Fibroblast of mammary gland (primary cell): ENCODE measurements around the gene EIF3I.
A peak's percentile ranks its signal among the peaks of the same experiment; 100 is the strongest.
"Not testable (repeated sequence)": the region's sequence is repeated elsewhere in the genome, so short reads cannot be mapped to it uniquely, and the experiment has no call there.

Experiments
- DNase-seq: peaks from one replicate; pipeline ENCODE4 v3.0.0-alpha.2; 2010; ENCODE audit warnings: low read depth
- H3K4me3 ChIP-seq: 2 replicates; pipeline ENCODE4 v1.5.1; 2011; ENCODE audit warnings: low read depth, mild to moderate bottlenecking, low read length, moderate library complexity; ENCODE audit not compliant: control insufficient read depth
- CTCF ChIP-seq: conservative IDR thresholded peaks from 2 replicates; pipeline ENCODE4 v1.5.1; 2011; ENCODE audit warnings: low read depth, low read length, inconsistent platforms; ENCODE audit not compliant: control insufficient read depth, insufficient read depth

The EIF3I gene

GRCh38 chr1:32255072-32256071 is 33.2 kb downstream of the EIF3I start:
- no peak for TF ChIP-seq CTCF
- no peak overlapping the region for H3K4me3 ChIP-seq
- no peak for DNase-seq

DNA sequence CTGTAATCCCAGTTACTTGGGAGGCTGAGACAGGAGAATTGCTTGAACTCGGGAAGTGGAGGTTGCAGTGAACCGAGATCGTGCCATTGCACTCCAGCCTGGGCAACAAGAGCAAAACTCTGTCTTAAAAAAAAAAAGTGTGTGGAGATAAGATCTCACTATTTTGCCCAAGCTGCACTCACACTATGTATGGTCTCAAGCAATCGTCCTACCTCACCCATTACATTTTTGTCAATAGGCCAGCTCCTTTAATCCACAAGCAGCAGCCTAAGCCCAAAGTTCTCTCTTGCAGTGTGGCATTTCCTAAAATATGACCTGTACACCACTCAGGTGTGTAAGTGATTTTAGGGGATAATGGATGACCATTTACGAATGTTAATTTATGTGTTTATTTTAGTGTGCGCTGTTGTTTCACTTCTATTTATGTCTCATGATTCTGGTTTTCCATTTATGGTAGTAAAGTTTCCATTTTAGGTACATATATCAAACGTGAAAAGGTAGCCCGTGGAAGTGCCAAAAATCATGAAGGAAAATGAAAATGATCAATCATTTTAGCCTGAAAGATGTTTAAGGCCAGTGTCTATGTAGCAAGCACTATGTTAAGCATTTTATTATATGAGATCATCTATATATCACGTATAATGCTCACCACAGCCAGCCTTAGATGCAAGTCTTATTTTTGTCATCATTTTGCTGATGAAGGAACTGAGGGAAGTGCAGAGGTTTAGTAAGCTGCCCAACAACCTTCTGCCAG is 34.4 kb downstream of the EIF3I start:
- TF ChIP-seq CTCF: no peak

GRCh38 chr1:32257227-32257508 is 35.0 kb downstream of the EIF3I start:
- no peak for TF ChIP-seq CTCF
- no peak overlapping the region for H3K4me3 ChIP-seq
- no peak for DNase-seq

More for the DNA sequence above, 34.4 kb downstream of the EIF3I start:
- no peak overlapping the region for H3K4me3 ChIP-seq
- no peak for DNase-seq

DNA sequence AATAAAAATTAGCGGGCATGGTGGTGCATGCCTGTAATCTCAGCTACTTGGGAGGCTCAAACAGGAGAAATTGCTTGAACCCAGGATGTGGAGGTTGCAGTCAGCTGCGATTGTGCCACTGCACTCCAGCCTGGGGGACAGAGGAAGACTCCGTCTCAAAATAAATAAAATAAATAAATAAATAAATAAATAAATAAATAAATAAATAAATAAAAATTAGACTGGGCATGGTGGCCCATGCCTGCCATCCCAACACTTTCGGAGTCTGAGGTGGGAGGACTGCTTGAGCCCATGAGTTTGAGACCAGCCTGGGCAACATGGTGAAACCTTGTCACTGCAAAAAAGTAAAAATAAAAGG is 41.0 kb downstream of the EIF3I start:
- not testable (repeated sequence) for DNase-seq, H3K4me3 ChIP-seq

DNA sequence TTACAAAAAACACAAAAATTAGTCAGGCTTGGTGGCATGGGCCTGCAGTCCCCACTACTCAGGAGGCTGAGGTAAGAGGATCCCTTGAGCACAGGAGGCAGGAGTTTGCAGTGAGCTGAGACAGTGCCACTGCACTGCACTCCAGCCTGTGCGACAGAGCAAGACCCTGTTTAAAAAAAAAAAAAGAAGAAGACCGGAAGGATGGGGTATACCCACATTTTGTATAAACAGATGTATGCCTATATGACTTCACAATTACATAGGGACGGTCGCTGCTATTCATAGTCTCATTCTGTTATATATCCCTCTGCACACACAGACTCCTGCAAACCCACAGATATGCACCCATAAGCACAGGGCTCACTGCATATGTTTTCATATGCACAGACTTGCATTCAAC is 41.5 kb downstream of the EIF3I start:
- DNase-seq: no peak
- TF ChIP-seq CTCF: no peak
- H3K4me3 ChIP-seq: no peak overlapping the region

- H3K4me3 ChIP-seq: no peak overlapping the region
- DNase-seq: no peak
- no peak for TF ChIP-seq CTCF
These were observed 43.6 kb downstream of the EIF3I start for GRCh38 chr1:32265846-32266245.

DNA sequence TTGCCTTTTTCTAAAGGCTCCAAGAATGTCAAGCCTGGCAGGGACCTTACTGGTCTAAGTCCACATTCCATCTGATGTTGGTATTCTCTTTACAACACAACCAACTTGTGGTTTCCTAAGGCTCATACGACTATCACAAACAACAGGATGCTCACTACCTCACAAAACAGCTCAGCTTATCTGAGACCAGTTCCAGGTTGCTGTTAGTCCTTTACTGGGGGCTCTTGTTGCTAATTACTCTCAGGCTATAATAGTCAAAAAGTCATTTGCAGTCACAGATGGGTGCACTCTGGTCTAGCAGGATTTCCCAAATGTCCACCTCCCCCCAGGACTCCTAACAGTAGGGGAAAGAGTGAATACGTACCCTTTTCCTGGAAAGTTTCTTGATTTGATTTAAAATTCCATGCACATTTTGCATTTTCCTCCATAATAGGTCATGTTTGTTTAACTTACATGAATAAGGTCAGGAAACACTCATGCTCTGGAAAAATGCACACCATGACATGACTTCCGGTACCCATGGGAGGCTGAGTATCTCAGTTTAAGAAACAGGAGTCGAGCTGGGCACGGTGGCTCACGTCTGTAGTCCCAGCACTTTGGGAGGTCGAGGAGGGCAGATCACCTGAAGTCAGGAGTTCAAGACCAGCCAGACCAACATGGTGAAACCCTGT is 44.8 kb downstream of the EIF3I start:
- H3K4me3 ChIP-seq: no peak overlapping the region
- TF ChIP-seq CTCF: no peak
- DNase-seq: peak; percentile 15
